Medulla oblongata (tissue), 1 donor: ENCODE results near the gene TOP3B.
A peak's percentile ranks its signal among the peaks of the same experiment; 100 is the strongest.

Experiments used
- DNase-seq: peaks from one replicate; pipeline ENCODE4 v3.0.0-alpha.2; 2015; ENCODE audit errors: extremely low spot score

TOP3B gene

GRCh38 chr22:21982338-21982965 is at the start of gene TOP3B:
TOP3B (minus strand) TSS chr22:21982787; CDS start chr22:21975709, 7,078 bp downstream.
- DNase-seq: peak; percentile 76

GRCh38 chr22:22031183-22031945 is 48.8 kb upstream of the TOP3B start:
- no peak for DNase-seq

- DNase-seq: no peak
Measured at GRCh38 chr22:22030493-22031182, 48.1 kb upstream of the TOP3B start.

- DNase-seq: no peak
Measured at GRCh38 chr22:22027955-22028354, 45.4 kb upstream of the TOP3B start.

GRCh38 chr22:22026157-22026831 is 43.7 kb upstream of the TOP3B start:
- no peak for DNase-seq

- no peak for DNase-seq
Measured at GRCh38 chr22:22025320-22026156, 43.0 kb upstream of the TOP3B start.

- no peak for DNase-seq
Measured at GRCh38 chr22:22024440-22024839, 41.9 kb upstream of the TOP3B start.

- DNase-seq: no peak
Measured at GRCh38 chr22:22023581-22024137, 41.1 kb upstream of the TOP3B start.

- DNase-seq: no peak
Measured at GRCh38 chr22:22022947-22023534, 40.5 kb upstream of the TOP3B start.

GRCh38 chr22:22022255-22022840 is 39.8 kb upstream of the TOP3B start:
- no peak for DNase-seq

- DNase-seq: no peak
Measured at GRCh38 chr22:22021162-22021750, 38.7 kb upstream of the TOP3B start.

- no peak for DNase-seq
Measured at GRCh38 chr22:22020425-22020852, 37.9 kb upstream of the TOP3B start.

GRCh38 chr22:22019659-22020424 is 37.3 kb upstream of the TOP3B start:
- DNase-seq: no peak

GRCh38 chr22:22018825-22019658 is 36.5 kb upstream of the TOP3B start:
- DNase-seq: no peak

GRCh38 chr22:22015631-22016030 is 33.0 kb upstream of the TOP3B start:
- no peak for DNase-seq

- DNase-seq: no peak
Measured at GRCh38 chr22:22014285-22014659, 31.7 kb upstream of the TOP3B start.

- no peak for DNase-seq
Measured at GRCh38 chr22:22013559-22014284, 31.1 kb upstream of the TOP3B start.
